Measurements from ENCODE around the gene RHBDD3. TPM values are rescaled to one million over a fixed set of nuclear protein-coding genes. Genes with fewer than 3 reads are reported as not detected.
"Not testable (repeated sequence)": the region's sequence is repeated elsewhere in the genome, so short reads cannot be mapped to it uniquely, and the experiment has no call there.

Gene RHBDD3
- total RNA-seq, 4 donors from 2014 or later = 27.8 to 54.9 (median 48.9) TPM

DNA sequence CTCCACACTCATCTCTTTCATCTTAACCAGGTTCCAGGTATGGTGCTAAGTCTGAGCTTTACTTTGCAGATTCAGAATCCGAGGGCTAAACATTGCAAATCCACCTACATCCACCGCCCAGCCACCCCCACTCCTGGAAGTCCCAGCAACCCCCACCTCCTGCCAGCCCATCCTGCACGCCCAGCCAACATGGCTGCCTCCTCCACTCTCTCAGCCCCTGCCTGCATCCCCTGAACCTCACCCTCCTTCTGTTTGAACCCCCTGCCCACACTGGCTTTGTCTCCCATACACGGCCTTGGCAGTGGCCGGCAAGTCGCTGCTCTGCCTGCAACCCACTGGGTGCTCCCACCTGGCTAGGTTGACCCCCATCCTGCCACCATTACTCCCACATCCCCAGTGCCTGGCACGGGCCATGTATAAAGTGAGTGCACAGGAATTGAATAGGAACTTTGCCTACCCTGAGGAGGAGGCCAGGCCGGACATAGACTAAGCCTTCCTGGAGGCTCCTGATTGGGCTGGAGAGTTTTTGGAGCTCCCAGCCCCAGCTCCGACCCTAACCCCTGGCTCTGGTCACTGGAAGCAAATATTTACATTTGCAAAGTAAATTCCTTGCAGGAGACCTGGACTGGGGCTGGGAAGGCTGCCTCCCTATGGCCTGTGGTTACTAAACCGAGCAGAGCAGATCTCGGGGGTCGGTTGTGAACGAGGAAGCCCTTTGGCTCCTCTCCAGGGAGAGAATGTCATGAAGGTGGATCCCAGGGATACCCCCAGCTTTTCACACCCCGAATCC lies 47.7 kb downstream of the RHBDD3 start:
- WGBS, 2 donors = 84 to 85% methylated on average over 13 to 14 of the region's 14 CpGs
- Histone ChIP-seq H3K27me3 (no peaks in the 10 kb centered on the region), H3K36me3 (no peaks in the 10 kb centered on the region), H3K9me3 (no peaks in the 10 kb centered on the region), H3K27ac (no peak overlapping the region), H3K4me3 (replicated peaks in 1 of 3) (no peak overlapping the region), H3K4me1 (peaks cover 0 to 2% of the 10 kb centered on the region in 2 donors)
- TF ChIP-seq POLR2A (IDR thresholded peaks at IDR 0.05) = no peak
- TF ChIP-seq, protein P1, sequence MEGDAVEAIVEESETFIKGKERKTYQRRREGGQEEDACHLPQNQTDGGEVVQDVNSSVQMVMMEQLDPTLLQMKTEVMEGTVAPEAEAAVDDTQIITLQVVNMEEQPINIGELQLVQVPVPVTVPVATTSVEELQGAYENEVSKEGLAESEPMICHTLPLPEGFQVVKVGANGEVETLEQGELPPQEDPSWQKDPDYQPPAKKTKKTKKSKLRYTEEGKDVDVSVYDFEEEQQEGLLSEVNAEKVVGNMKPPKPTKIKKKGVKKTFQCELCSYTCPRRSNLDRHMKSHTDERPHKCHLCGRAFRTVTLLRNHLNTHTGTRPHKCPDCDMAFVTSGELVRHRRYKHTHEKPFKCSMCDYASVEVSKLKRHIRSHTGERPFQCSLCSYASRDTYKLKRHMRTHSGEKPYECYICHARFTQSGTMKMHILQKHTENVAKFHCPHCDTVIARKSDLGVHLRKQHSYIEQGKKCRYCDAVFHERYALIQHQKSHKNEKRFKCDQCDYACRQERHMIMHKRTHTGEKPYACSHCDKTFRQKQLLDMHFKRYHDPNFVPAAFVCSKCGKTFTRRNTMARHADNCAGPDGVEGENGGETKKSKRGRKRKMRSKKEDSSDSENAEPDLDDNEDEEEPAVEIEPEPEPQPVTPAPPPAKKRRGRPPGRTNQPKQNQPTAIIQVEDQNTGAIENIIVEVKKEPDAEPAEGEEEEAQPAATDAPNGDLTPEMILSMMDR (IDR thresholded peaks at IDR 0.05) = no peak
- intact Hi-C loops (cut with DNase I) = no loop called here
- DNase-seq = no peak

DNA sequence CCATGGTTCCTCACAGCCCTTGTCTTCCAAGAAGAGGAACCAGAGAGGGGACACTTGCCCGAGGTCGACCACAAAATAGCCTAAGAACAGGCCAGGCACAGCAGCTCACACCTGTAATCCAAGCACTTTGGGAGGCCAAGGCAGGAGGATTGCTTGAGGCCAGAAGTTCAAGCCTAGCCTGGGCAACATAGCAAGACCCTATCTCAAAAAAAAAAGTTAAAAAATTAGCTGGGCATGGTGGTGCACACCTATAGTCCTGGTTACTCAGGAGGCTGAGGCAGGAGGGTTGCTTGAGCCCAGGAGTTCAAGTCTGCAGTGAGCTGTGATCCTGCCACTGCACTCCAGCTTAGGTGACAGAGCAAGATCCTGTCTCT lies 48.4 kb downstream of the RHBDD3 start:
- DNase-seq; H3K27me3 ChIP-seq; H3K27ac ChIP-seq; H3K4me1 ChIP-seq; H3K36me3 ChIP-seq; H3K9me3 ChIP-seq; intact Hi-C loops (cut with DNase I); H3K4me3 ChIP-seq (replicated peaks in 1 of 3): not testable (repeated sequence)
- 88 to 89% methylated on average over 2 of the region's 2 CpGs for WGBS, 2 donors

DNA sequence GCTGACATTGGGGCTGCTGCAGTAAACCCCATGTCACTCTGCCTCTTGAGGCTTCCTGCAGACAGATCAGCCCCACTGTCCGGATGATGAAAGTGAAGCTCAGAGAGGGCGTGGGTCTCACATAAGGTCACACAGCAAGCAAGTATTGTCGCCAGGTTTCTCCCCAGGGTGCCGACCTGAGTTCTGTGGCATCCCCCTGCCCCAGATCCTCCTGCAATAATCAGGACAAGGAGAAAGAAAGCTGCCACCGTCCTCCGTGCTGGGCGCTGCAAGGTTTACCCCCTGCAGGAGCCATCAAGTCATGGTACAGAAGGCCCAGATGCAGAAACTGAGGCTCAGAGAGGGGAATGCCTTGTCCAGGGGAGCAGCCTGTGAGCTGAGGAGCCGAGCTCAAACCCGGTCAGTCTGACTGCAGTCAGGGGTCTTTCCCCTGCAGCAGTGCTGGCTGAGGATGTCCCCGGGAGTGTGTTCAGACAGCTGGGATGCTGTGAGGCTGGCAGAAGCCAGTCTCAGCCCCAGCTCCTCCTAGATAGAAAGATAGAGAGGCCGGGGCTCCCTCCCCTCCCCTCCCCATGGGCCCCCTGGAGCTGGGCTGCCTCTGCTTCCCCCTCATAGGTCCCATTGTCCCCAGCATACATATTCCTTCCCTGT lies 48.9 kb downstream of the RHBDD3 start:
- H3K36me3 ChIP-seq = no peaks in the 10 kb centered on the region
- TF ChIP-seq POLR2A (IDR thresholded peaks at IDR 0.05) = no peak
- TF ChIP-seq, protein P1 (IDR thresholded peaks at IDR 0.05) = no peak
- no peaks in the 10 kb centered on the region for H3K9me3 ChIP-seq
- no peak overlapping the region for H3K27ac ChIP-seq
- intact Hi-C loops (cut with DNase I) = no loop called here
- no peaks in the 10 kb centered on the region for H3K4me1 ChIP-seq
- no peak overlapping the region for H3K4me3 ChIP-seq (replicated peaks in 1 of 3)
- no peak for DNase-seq
- no peaks in the 10 kb centered on the region for H3K27me3 ChIP-seq
- WGBS, 2 donors = 96% methylated on average over 9 to 11 of the region's 11 CpGs

DNA sequence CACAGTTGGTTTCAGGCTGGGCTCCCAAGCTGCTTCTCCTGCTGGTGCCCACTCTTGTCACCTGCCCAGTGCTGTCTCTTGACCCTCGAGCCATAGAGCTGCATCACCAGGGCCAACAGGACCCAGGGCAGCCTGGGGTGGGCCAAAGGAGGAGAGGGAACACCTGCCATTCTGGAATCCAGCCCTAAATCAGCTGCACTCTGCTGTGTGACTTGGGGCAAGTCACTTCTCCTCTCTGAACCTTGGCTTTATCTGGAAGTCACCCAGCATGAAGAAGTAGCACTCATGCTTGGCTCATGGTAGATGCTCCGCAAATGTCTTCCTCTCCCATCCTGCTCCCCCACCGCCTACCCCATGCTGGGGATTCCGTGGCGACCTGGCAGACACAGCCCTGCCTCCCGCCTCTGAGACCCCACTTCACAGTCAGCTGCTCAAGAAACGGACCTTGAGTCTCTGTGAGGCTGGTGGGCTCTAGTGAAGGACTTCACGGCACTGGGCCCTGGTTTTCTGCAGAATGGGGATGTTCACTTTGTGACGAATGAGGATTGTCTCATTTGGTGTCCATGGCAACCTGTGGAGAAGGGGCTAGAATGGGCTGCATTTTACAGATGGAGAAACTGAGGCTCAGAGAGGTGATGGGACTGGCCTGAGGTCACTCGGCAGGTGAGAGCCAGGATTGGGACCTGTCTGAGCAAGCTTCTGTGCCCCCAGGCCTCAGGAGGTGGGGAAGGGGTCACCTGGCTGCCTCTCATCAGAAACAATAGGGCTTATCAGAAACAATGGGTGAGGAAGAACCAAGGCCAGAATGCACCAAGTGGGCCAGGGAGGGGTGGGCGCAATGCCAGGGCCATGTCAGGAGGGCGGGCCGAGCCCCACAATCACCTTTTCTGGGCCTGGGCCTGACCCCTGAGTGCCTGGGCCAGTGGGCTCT lies 49.7 kb downstream of the RHBDD3 start:
- Histone ChIP-seq H3K9me3 (no peaks in the 10 kb centered on the region), H3K4me3 (replicated peaks in 1 of 3) (no peak overlapping the region), H3K36me3 (no peaks in the 10 kb centered on the region), H3K4me1 (no peaks in the 10 kb centered on the region), H3K27ac (no peak overlapping the region), H3K27me3 (no peaks in the 10 kb centered on the region)
- TF ChIP-seq POLR2A (IDR thresholded peaks at IDR 0.05) = no peak
- TF ChIP-seq, protein P1 (IDR thresholded peaks at IDR 0.05) = no peak
- WGBS, 2 donors = 78 to 84% methylated on average over 6 to 10 of the region's 13 CpGs
- intact Hi-C loops (cut with DNase I) = no loop called here
- no peak for DNase-seq

DNA sequence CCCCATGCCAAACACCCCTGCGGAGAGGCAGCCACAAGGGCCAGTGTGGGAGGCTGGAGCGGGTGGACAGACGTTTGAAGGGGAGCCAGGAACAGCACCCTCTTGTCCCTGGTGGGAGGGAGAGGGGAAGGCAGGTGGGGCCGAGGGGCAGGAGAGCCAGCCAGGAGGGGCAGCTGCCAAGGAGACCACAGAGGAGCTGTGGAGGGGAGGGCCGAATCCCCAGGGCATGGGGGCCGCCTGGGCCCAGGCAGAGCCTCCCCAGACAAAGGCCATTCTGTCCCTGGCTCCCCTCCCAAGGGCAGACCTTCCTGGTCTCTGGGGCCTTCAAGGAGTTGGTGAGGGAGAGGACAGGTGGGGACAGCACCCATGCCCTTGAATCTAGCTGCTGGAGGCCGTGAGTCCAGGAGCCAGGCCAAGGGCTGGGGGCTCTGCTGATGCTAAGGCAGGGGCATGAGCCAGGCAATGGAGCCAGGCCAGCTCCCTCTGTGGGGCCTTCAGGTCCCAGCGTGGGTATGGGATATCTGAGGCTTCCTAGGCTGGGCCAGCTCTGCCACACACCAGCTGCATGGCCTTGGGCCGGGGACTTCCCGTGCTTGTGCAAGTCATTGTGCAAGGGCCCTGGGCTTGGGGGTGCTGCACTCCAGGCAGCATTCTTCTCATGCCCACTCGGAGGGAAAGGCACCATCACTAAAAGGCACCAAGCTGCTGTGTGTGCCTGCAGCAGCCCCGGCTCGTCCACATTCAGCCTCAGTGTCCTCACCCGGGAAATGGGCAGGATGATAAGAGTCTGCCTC lies 50.7 kb downstream of the RHBDD3 start:
- H3K36me3 ChIP-seq = no peaks in the 10 kb centered on the region
- peak; percentile 37 to 58 for DNase-seq
- no peaks in the 10 kb centered on the region for H3K9me3 ChIP-seq
- no peak overlapping the region for H3K4me3 ChIP-seq (replicated peaks in 1 of 3)
- H3K27me3 ChIP-seq = no peaks in the 10 kb centered on the region
- WGBS, 2 donors = 51 to 55% methylated on average over 13 of the region's 14 CpGs
- intact Hi-C loops (cut with DNase I) = no loop called here
- no peaks in the 10 kb centered on the region for H3K4me1 ChIP-seq
- no peak for TF ChIP-seq POLR2A (IDR thresholded peaks at IDR 0.05)
- TF ChIP-seq, protein P1 (IDR thresholded peaks at IDR 0.05) = no peak
- no peak overlapping the region for H3K27ac ChIP-seq
